SK-N-SH (cell line): Measurements from ENCODE around the gene PTPN2. TPM values are rescaled to one million over a fixed set of nuclear protein-coding genes. Genes with fewer than 3 reads are reported as not detected.
A peak's percentile ranks its signal among the peaks of the same experiment; 100 is the strongest.

Experiments
- CTCF ChIA-PET: fragments of 300-600, 350-600 bp; formaldehyde crosslinking; extraction: SDS; loops from one replicate; lab custom pipeline; 2021; lab: Yijun Ruan, JAX
- POLR2A ChIA-PET: fragments of 350-600 bp; sonication (Branson Sonifier 250); formaldehyde crosslinking; extraction: SDS; loops from one replicate; lab custom pipeline; 2020; ENCODE audit warnings: antibody characterized with exemption, inconsistent platforms; lab: Yijun Ruan, JAX
- DNase-seq: peaks from one replicate; pipeline ENCODE4 v3.0.0; 2012
- H2AFZ ChIP-seq: fragments of 200-600 bp; sonication (generic); 2 replicates; pipeline ENCODE4 v1.8.1; 2016; ENCODE audit warnings: antibody characterized with exemption, mild to moderate bottlenecking, low read depth
- H3F3A ChIP-seq: fragments of 200-600 bp; sonication (generic); replicated peaks from 2 replicates; pipeline ENCODE3; 2016; ENCODE audit warnings: antibody characterized with exemption, mild to moderate bottlenecking; ENCODE audit not compliant: insufficient read depth
- H3K27ac ChIP-seq, 2 experiments: fragments of 200-500 bp in 1 of 2; fragments of 200-600 bp in 1 of 2; sonication (Bioruptor generic) in 1 of 2; sonication (generic), shearing (Covaris generic) in 1 of 2; 2 replicates each; pipeline versions ENCODE4 v1.5.1 to v1.6.1; 2014 to 2016; ENCODE audit warnings: low read depth in 2 of 2, inconsistent platforms in 1 of 2, low read length in 1 of 2, mild to moderate bottlenecking in 1 of 2, mixed read lengths in 1 of 2
- H3K27me3 ChIP-seq: fragments of 200-600 bp; sonication (generic), shearing (Covaris generic); 2 replicates; pipeline ENCODE4 v1.6.1; 2016; ENCODE audit warnings: mixed run types; ENCODE audit not compliant: insufficient read depth
- H3K36me3 ChIP-seq, 2 experiments: fragments of 200-500 bp in 1 of 2; fragments of 200-600 bp in 1 of 2; sonication (Bioruptor generic) in 1 of 2; sonication (generic) in 1 of 2; replicated peaks in 1 of 2; 2 replicates each; pipeline versions ENCODE3 to v1.5.1; 2014 to 2016; ENCODE audit warnings: low read length in 1 of 2, mild to moderate bottlenecking in 1 of 2; ENCODE audit not compliant: insufficient read depth in 2 of 2, control insufficient read depth in 1 of 2
- H3K4me1 ChIP-seq, 2 experiments: fragments of 200-500 bp in 1 of 2; fragments of 200-600 bp in 1 of 2; sonication (Bioruptor generic) in 1 of 2; sonication (generic), shearing (Covaris generic) in 1 of 2; 2 replicates each; pipeline versions ENCODE4 v1.5.1 to v1.6.1; 2014 to 2016; ENCODE audit warnings: low read depth in 1 of 2, low read length in 1 of 2, mixed run types in 1 of 2; ENCODE audit not compliant: insufficient read depth in 2 of 2, control insufficient read depth in 1 of 2
- H3K4me2 ChIP-seq: fragments of 200-600 bp; sonication (generic), shearing (Covaris generic); 2 replicates; pipeline ENCODE4 v1.6.1; 2017; ENCODE audit warnings: mixed run types
- H3K4me3 ChIP-seq, 2 experiments: fragments of 200-500 bp in 1 of 2; fragments of 200-600 bp in 1 of 2; sonication (Bioruptor generic) in 1 of 2; sonication (generic), shearing (Covaris generic) in 1 of 2; 2 replicates each; pipeline versions ENCODE4 v1.5.1 to v1.8.1; 2014 to 2016; ENCODE audit warnings: low read depth in 2 of 2, inconsistent platforms in 1 of 2, low read length in 1 of 2, mild to moderate bottlenecking in 1 of 2, mixed read lengths in 1 of 2, moderate library complexity in 1 of 2
- H3K79me2 ChIP-seq: fragments of 200-600 bp; sonication (generic); 2 replicates; pipeline ENCODE4 v1.8.1; 2017; ENCODE audit warnings: mild to moderate bottlenecking; ENCODE audit not compliant: insufficient read depth
- H3K9ac ChIP-seq: fragments of 200-600 bp; sonication (generic); 2 replicates; pipeline ENCODE4 v1.6.1; 2017; ENCODE audit warnings: mixed run types
- H3K9me2 ChIP-seq: fragments of 200-600 bp; sonication (generic); 2 replicates; pipeline ENCODE4 v1.6.1; 2017; ENCODE audit warnings: mixed run types
- H3K9me3 ChIP-seq: fragments of 200-600 bp; sonication (generic); 2 replicates; pipeline ENCODE4 v1.6.1; 2017; ENCODE audit warnings: mixed run types, mild to moderate bottlenecking, moderate library complexity
- H4K20me1 ChIP-seq: fragments of 200-600 bp; sonication (generic); 2 replicates; pipeline ENCODE4 v1.6.1; 2017; ENCODE audit warnings: mild to moderate bottlenecking, mixed run types; ENCODE audit not compliant: insufficient read depth
- EP300 ChIP-seq, 2 experiments: IDR thresholded peaks; 2 replicates each; pipeline versions ENCODE4 v1.4.0 to v1.6.1; 2012; ENCODE audit warnings: borderline replicate concordance in 1 of 2, low read depth in 1 of 2, low read length in 1 of 2
- FOSL2 ChIP-seq: IDR thresholded peaks from 2 replicates; pipeline ENCODE4 v1.4.0; 2012; ENCODE audit warnings: low read depth, mild to moderate bottlenecking, moderate library complexity, borderline replicate concordance
- GABPA ChIP-seq: IDR thresholded peaks from 2 replicates; pipeline ENCODE4 v1.4.0; 2012; ENCODE audit warnings: low read depth, mild to moderate bottlenecking
- IRF3 ChIP-seq: fragments of 150-350 bp; IDR thresholded peaks from 2 replicates; pipeline ENCODE4 v1.6.1; 2016; ENCODE audit warnings: mild to moderate bottlenecking, low read depth, low read length
- MEF2A ChIP-seq: IDR thresholded peaks from 2 replicates; pipeline ENCODE4 v1.4.0; 2012; ENCODE audit warnings: low read depth, borderline replicate concordance
- MXI1 ChIP-seq: IDR thresholded peaks from 2 replicates; pipeline ENCODE4 v1.6.1; 2012; ENCODE audit warnings: mild to moderate bottlenecking, low read depth, low read length, improper control_type of control experiment
- PBX3 ChIP-seq: IDR thresholded peaks from 2 replicates; pipeline ENCODE4; 2012
- POLR2AphosphoS5 ChIP-seq: IDR thresholded peaks from 2 replicates; pipeline ENCODE4 v1.6.1; 2012; ENCODE audit warnings: low read depth, low read length
- RAD21 ChIP-seq: IDR thresholded peaks from 2 replicates; pipeline ENCODE4 v1.6.1; 2012; ENCODE audit warnings: mild to moderate bottlenecking, low read length
- SIN3A ChIP-seq: IDR thresholded peaks from 2 replicates; pipeline ENCODE4 v1.6.1; 2012; ENCODE audit warnings: low read depth, mild to moderate bottlenecking, low read length, moderate library complexity, borderline replicate concordance
- TCF12 ChIP-seq: IDR thresholded peaks from 2 replicates; pipeline ENCODE4 v1.4.0; 2012
- ZBTB33 ChIP-seq: IDR thresholded peaks from 2 replicates; pipeline ENCODE4 v1.4.0; 2012; ENCODE audit warnings: low read depth, borderline replicate concordance
- WGBS: methylation state at CpG from one replicate; pipeline ENCODE4 v1.1.6; 2017; ENCODE audit warnings: low lambda C conversion rate; 5-methylcytosine and 5-hydroxymethylcytosine counted together
- polyA plus RNA-seq, 3 experiments: library from polyadenylated mRNA; depleted of rRNA; stranded (reverse); fragments of >200 nt; gene quantifications; 2 replicates each; pipeline ENCODE4 v1.2.3, GENCODE V29; 2012

The PTPN2 gene
- polyA plus RNA-seq, 1 of the 3 experiments (the other 2 are of a cell fraction): 11.2 TPM

GRCh38 chr18:12852566-12853315 lies 31.3 kb downstream of the PTPN2 start:
- H3K9me3 ChIP-seq: no peaks in the 10 kb centered on the region
- POLR2A ChIA-PET: interaction anchor here (0.6 to 0.9 kb wide), 2 partner anchors 31 to 279 kb away, joined by 4 read pairs; partner anchors contain the start of gene PTPN2
- CTCF ChIA-PET: no interaction called here

GRCh38 chr18:12851716-12852115 lies 32.3 kb downstream of the PTPN2 start:
- POLR2A ChIA-PET: no interaction called here
- Histone ChIP-seq H3K79me2 (no peaks in the 10 kb centered on the region), H3K9ac (no peak overlapping the region), H3K4me2 (no peak overlapping the region), H3K9me3 (no peaks in the 10 kb centered on the region), H4K20me1 (no peaks in the 10 kb centered on the region), H3K4me1 (no peaks in the 10 kb centered on the region), H3F3A (no peaks in the 10 kb centered on the region), H3K36me3 (no peaks in the 10 kb centered on the region), H3K4me3 (no peak overlapping the region), H2AFZ (no peak overlapping the region), H3K27ac (no peak overlapping the region), H3K9me2 (no peaks in the 10 kb centered on the region), H3K27me3 (no peaks in the 10 kb centered on the region)
- CTCF ChIA-PET: no interaction called here
- TF ChIP-seq RAD21: no peak
- TF ChIP-seq TCF12: peak; percentile 56
- TF ChIP-seq POLR2AphosphoS5: no peak
- TF ChIP-seq ZBTB33: no peak
- TF ChIP-seq PBX3: peak; percentile 59; the same call in 1 of the 2 replicates
- TF ChIP-seq SIN3A: no peak
- TF ChIP-seq MEF2A: no peak
- no peak for TF ChIP-seq MXI1
- TF ChIP-seq IRF3: no peak
- TF ChIP-seq FOSL2: no peak
- no peak for TF ChIP-seq EP300 (IDR thresholded peaks at IDR 0.05; ENCODE audit: borderline replicate concordance in 1 of 2, low read depth in 1 of 2, low read length in 1 of 2)
- DNase-seq: no peak
- 79% methylated on average over 3 of the region's 3 CpGs for WGBS

More at GRCh38 chr18:12852566-12853315, 31.3 kb downstream of the PTPN2 start:
- DNase-seq: no peak
- Histone ChIP-seq H3K36me3 (no peaks in the 10 kb centered on the region), H3K27me3 (no peaks in the 10 kb centered on the region), H3K4me2 (no peak overlapping the region), H3F3A (no peaks in the 10 kb centered on the region), H3K79me2 (no peaks in the 10 kb centered on the region), H3K9ac (no peak overlapping the region), H3K4me1 (no peaks in the 10 kb centered on the region), H3K4me3 (no peak overlapping the region), H3K9me2 (no peaks in the 10 kb centered on the region), H2AFZ (no peak overlapping the region), H4K20me1 (no peaks in the 10 kb centered on the region), H3K27ac (no peak overlapping the region)
- TF ChIP-seq GABPA: no peak
- no peak for TF ChIP-seq ZBTB33
- WGBS: 95% methylated on average over 7 of the region's 7 CpGs
